Measurements from ENCODE around the gene HMGN3.

DNA sequence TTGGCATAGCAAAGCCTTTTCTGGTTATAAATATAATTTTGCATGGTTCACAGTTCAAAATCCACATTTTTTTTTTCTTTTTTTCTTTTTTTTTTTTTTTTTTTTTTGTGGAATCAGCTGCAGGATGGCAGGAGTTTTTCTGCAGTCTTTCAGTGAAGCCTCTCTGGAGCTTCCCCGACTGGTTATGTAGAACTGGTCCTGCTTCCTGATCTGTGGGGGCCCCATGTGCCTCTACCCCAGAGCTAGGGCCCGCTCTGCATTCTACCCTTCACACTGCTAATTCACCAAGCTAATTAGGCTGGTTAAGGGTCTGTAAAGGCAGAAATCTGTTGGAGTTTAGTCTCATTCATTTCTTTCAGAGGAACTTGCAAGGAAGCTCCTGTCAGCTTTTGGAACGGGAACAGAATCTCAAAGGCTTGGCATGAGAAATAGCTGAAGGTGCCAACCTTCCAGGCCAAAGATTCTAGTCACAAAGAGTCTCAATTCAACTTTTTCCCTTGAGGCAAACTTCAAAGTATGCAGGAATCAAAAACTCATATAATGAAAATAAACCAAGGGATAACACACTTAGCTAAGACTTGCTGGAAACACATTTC lies 45.5 kb downstream of the HMGN3 start:
- TF ChIP-seq, protein P1, sequence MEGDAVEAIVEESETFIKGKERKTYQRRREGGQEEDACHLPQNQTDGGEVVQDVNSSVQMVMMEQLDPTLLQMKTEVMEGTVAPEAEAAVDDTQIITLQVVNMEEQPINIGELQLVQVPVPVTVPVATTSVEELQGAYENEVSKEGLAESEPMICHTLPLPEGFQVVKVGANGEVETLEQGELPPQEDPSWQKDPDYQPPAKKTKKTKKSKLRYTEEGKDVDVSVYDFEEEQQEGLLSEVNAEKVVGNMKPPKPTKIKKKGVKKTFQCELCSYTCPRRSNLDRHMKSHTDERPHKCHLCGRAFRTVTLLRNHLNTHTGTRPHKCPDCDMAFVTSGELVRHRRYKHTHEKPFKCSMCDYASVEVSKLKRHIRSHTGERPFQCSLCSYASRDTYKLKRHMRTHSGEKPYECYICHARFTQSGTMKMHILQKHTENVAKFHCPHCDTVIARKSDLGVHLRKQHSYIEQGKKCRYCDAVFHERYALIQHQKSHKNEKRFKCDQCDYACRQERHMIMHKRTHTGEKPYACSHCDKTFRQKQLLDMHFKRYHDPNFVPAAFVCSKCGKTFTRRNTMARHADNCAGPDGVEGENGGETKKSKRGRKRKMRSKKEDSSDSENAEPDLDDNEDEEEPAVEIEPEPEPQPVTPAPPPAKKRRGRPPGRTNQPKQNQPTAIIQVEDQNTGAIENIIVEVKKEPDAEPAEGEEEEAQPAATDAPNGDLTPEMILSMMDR (IDR thresholded peaks at IDR 0.05), result no peak
- TF ChIP-seq POLR2A (IDR thresholded peaks at IDR 0.05), result no peak

All from uterus (tissue), 2 donors.